Heart left ventricle (tissue), 16 donors: ENCODE data around the gene RNPS1. TPM values are rescaled to one million over a fixed set of nuclear protein-coding genes. Genes with fewer than 3 reads are reported as not detected.
"Not testable (repeated sequence)": the region's sequence is repeated elsewhere in the genome, so short reads cannot be mapped to it uniquely, and the experiment has no call there.

Experiments
- ATAC-seq, 4 donors: fragments of 200-7000 bp; cut with Tn5 transposase; one replicate each; pipeline ENCODE4 v1.9.1; 2020 to 2022; ENCODE audit warnings: moderate library complexity in 4 of 4, mild to moderate bottlenecking in 3 of 4, moderate number of reproducible peaks in 1 of 4
- DNase-seq, 5 donors: peaks; one replicate each; pipeline ENCODE4 v3.0.0-alpha.2; 2020
- H3K27ac ChIP-seq, 12 donors: fragments of 200-600 bp; sonication (generic) in 4 of 12; one replicate each; pipeline versions ENCODE4 v1.5.0 to v1.8.0; 2016 to 2022; ENCODE audit warnings: mild to moderate bottlenecking in 2 of 12
- H3K27me3 ChIP-seq, 9 donors: fragments of 200-600 bp; sonication (generic) in 2 of 9; one replicate each; pipeline versions ENCODE4 v1.5.1 to v1.8.0; 2016 to 2022; ENCODE audit warnings: mild to moderate bottlenecking in 3 of 9
- H3K36me3 ChIP-seq, 9 donors: fragments of 200-600 bp; sonication (generic) in 2 of 9; one replicate each; pipeline versions ENCODE4 v1.5.0 to v1.8.0; 2018 to 2022; ENCODE audit warnings: mild to moderate bottlenecking in 2 of 9
- H3K4me1 ChIP-seq, 12 donors: fragments of 200-600 bp; sonication (generic) in 4 of 12; one replicate each; pipeline versions ENCODE4 v1.5.0 to v1.8.0; 2016 to 2022; ENCODE audit warnings: mild to moderate bottlenecking in 3 of 12
- H3K4me3 ChIP-seq, 12 donors: fragments of 200-600 bp; sonication (generic) in 4 of 12; one replicate each; pipeline versions ENCODE4 v1.5.0 to v1.8.0; 2017 to 2022; ENCODE audit warnings: mild to moderate bottlenecking in 9 of 12, moderate library complexity in 4 of 12
- H3K9me3 ChIP-seq, 12 donors: fragments of 200-600 bp; sonication (generic) in 4 of 12; one replicate each; pipeline versions ENCODE4 v1.5.0 to v1.8.0; 2016 to 2022; ENCODE audit warnings: mild to moderate bottlenecking in 1 of 12
- POLR2A ChIP-seq, 2 donors: fragments of 450-650 bp; IDR thresholded peaks; one replicate each; pipeline ENCODE4 v1.6.1; 2017; ENCODE audit warnings: antibody characterized with exemption in 2 of 2, mild to moderate bottlenecking in 2 of 2, moderate library complexity in 2 of 2
- WGBS, 4 donors: extraction: QIAGEN DNeasy Blood & Tissue Kit in 2 of 4; methylation state at CpG; one replicate each; pipeline versions ENCODE4 v1.1.5 to v1.1.7; 2013 to 2018; 5-methylcytosine and 5-hydroxymethylcytosine counted together
- intact Hi-C, 10 donors: fragments of 100-400 bp; cut with DNase I; formaldehyde crosslinking; loops; one replicate each; pipeline versions ENCODE4 v1.11.1 to v1.14.2; 2022
- polyA plus RNA-seq, 2 donors: library from polyadenylated mRNA; stranded (reverse); fragments of 200-250 nt; gene quantifications; one replicate each; pipeline ENCODE4 v1.2.3, GENCODE V29; 2013
- total RNA-seq, 9 donors: library from RNA; depleted of rRNA in 2 of 9; stranded (reverse); fragments of >200 nt in 2 of 9; fragmentation: NEBNext Ultra II Directional in 3 of 9; extraction: Animal tissue kit (Norgen Biotek cat#: 25700) in 3 of 9; gene quantifications; one replicate each; pipeline versions ENCODE4 v1.1.0 to v1.2.4, GENCODE V29; 2016 to 2023
- TF ChIP-seq, protein P1 (sequence below), 12 donors: fragments of 200-600 bp; sonication (generic) in 4 of 12; IDR thresholded peaks; one replicate each; pipeline versions ENCODE4 v1.5.0 to v1.8.0; 2018 to 2022; ENCODE audit warnings: antibody characterized with exemption in 12 of 12, mild to moderate bottlenecking in 5 of 12
- donor health status: ischemic (EF 13 %, LVEDD 7.1; RV severe dilation, severe dysfunction).
- donor health status: healthy with polysubstance abuse.
- donor health status: DM: no; HTN: yes; CAD: no.
- donor health status: DM: no; HTN: no; CAD: no.
- donor health status: ischemic (EF 25% LVEDD 6.9; RV normal size, moderate dysfunction).
- donor health status: ischemic (EF 25% LVEDD 5.7; RV mildly dilated, moderate dysfunction).
- donor health status: healthy.
- donor health status: DM: yes; HTN: yes; CAD: no.
- donor health status: ischemic (EF 35%, LVEDD 5.7; RV mildly dilated, moderate dysfunction).
- donor health status: nonischemic (EF 11% LVEDD 7.7; RV severe dilation, severe dysfunction).
- donor health status: DM: yes; HTN: yes; CAD: no.
- donor health status: PGD.
- donor health status: ischemic (EF 29% LVEDD 5.4; RV normal size, mild dysfunction).
- donor health status: nonischemic (EF 23%, LVEDD 6.1; RV moderate dilation, normal function).

RNPS1 gene
- total and polyA plus RNA-seq, 11 donors: 73.9 to 193 (median 120) TPM

- TF ChIP-seq, protein P1, sequence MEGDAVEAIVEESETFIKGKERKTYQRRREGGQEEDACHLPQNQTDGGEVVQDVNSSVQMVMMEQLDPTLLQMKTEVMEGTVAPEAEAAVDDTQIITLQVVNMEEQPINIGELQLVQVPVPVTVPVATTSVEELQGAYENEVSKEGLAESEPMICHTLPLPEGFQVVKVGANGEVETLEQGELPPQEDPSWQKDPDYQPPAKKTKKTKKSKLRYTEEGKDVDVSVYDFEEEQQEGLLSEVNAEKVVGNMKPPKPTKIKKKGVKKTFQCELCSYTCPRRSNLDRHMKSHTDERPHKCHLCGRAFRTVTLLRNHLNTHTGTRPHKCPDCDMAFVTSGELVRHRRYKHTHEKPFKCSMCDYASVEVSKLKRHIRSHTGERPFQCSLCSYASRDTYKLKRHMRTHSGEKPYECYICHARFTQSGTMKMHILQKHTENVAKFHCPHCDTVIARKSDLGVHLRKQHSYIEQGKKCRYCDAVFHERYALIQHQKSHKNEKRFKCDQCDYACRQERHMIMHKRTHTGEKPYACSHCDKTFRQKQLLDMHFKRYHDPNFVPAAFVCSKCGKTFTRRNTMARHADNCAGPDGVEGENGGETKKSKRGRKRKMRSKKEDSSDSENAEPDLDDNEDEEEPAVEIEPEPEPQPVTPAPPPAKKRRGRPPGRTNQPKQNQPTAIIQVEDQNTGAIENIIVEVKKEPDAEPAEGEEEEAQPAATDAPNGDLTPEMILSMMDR (IDR thresholded peaks at IDR 0.05): no peak
- no peak for TF ChIP-seq POLR2A (IDR thresholded peaks at IDR 0.05)
- Histone ChIP-seq H3K4me3 (no peak overlapping the region), H3K36me3 (peaks cover 5 to 83% (median 58%) of the 10 kb centered on the region in 9 donors), H3K4me1 (no peaks in the 10 kb centered on the region), H3K27ac (no peak overlapping the region), H3K27me3 (no peaks in the 10 kb centered on the region), H3K9me3 (no peaks in the 10 kb centered on the region)
- ATAC-seq (peak in 1 of 4 donors; percentile 5), DNase-seq (no peak)
- 67 to 80% (median 72%) methylated on average over 13 to 17 of the region's 17 CpGs for WGBS, 4 donors
- intact Hi-C loops: loop anchor here in 1 of 10 donors (10.0 kb wide), 1 partner anchor 90 kb away; the partner anchor contains the start of gene TRAF7
Observed at GRCh38 chr16:2244301-2244700, 23.6 kb downstream of the RNPS1 start.

DNA sequence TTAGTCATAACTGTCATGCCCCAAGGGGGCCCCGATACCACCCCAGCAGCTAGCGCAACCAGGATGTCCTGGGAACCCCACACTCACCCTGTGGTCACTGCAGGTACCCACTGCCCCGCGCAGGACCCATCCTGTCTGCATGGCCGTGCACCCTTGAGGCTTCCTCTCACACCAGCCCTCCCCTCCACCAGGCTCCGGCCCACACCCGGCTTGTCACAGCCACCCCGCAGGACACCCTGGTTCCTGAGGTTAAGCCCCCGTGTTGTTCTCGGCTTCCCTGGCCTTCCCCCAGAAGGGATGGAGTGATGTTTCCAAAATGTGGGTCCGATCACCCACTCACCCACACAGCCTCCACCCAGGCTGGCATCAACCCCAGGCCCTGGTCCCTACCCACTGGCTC, 24.1 kb downstream of the RNPS1 start:
- DNase-seq (peak in 1 of 5 donors; percentile 22), ATAC-seq (no peak)
- Histone ChIP-seq H3K27ac (no peak overlapping the region), H3K36me3 (peaks cover 5 to 80% (median 60%) of the 10 kb centered on the region in 9 donors), H3K4me1 (peaks cover 0 to under 1% (median 0%) of the 10 kb centered on the region in 12 donors), H3K9me3 (no peaks in the 10 kb centered on the region), H3K27me3 (no peaks in the 10 kb centered on the region), H3K4me3 (no peak overlapping the region)
- intact Hi-C loops: loop anchor here in 1 of 10 donors (10.0 kb wide), 1 partner anchor 89 kb away; the partner anchor contains the start of gene TRAF7
- WGBS, 4 donors: 95 to 97% (median 96%) methylated on average over 10 to 11 of the region's 11 CpGs
- TF ChIP-seq, protein P1 (IDR thresholded peaks at IDR 0.05): no peak
- no peak for TF ChIP-seq POLR2A (IDR thresholded peaks at IDR 0.05)

GRCh38 chr16:2243031-2243528, 24.8 kb downstream of the RNPS1 start:
- Histone ChIP-seq H3K27ac (no peak overlapping the region), H3K9me3 (no peaks in the 10 kb centered on the region), H3K4me3 (no peak overlapping the region), H3K36me3 (peaks cover 5 to 73% (median 60%) of the 10 kb centered on the region in 9 donors), H3K27me3 (no peaks in the 10 kb centered on the region), H3K4me1 (peaks cover 0 to 7% (median under 1%) of the 10 kb centered on the region in 12 donors)
- 92 to 97% (median 94%) methylated on average over 5 to 19 of the region's 19 CpGs for WGBS, 4 donors
- ATAC-seq (no peak), DNase-seq (peak in 1 of 5 donors; percentile 22)
- intact Hi-C loops: loop anchor here in 1 of 10 donors (10.0 kb wide), 1 partner anchor 88 kb away; the partner anchor contains the start of gene TRAF7
- no peak for TF ChIP-seq POLR2A (IDR thresholded peaks at IDR 0.05)
- TF ChIP-seq, protein P1 (IDR thresholded peaks at IDR 0.05): no peak

- peaks cover 5 to 73% (median 60%) of the 10 kb centered on the region in 9 donors for H3K36me3 ChIP-seq
- H3K27ac ChIP-seq: no peak overlapping the region
- ATAC-seq (no peak), DNase-seq (peak in 1 of 5 donors; percentile 14)
- peaks cover 0 to 4% (median 0%) of the 10 kb centered on the region in 9 donors for H3K27me3 ChIP-seq
- H3K4me1 ChIP-seq: peaks cover 0 to 12% (median 6%) of the 10 kb centered on the region in 12 donors
- 61 to 81% (median 71%) methylated on average over 11 of the region's 11 CpGs for WGBS, 4 donors
- TF ChIP-seq, protein P1 (IDR thresholded peaks at IDR 0.05): no peak
- no peak for TF ChIP-seq POLR2A (IDR thresholded peaks at IDR 0.05)
- H3K9me3 ChIP-seq: no peaks in the 10 kb centered on the region
- intact Hi-C loops: loop anchor here in 1 of 10 donors (10.0 kb wide), 1 partner anchor 88 kb away; the partner anchor contains the start of gene TRAF7
- no peak overlapping the region for H3K4me3 ChIP-seq
Observed at GRCh38 chr16:2242598-2242997, 25.3 kb downstream of the RNPS1 start.

- DNase-seq: peak in 1 of 5 donors; percentile 11
- H3K36me3 ChIP-seq: peaks cover 3 to 64% (median 50%) of the 10 kb centered on the region in 9 donors
- peaks cover 0 to 31% (median 23%) of the 10 kb centered on the region in 12 donors for H3K4me1 ChIP-seq
- intact Hi-C loops: loop anchor here in 1 of 10 donors (10.0 kb wide), 1 partner anchor 86 kb away; the partner anchor contains the start of gene TRAF7
- H3K9me3 ChIP-seq, H3K4me3 ChIP-seq, H3K27ac ChIP-seq, ATAC-seq: not testable (repeated sequence)
- 66 to 79% (median 73%) methylated on average over 9 of the region's 9 CpGs for WGBS, 4 donors
- H3K27me3 ChIP-seq: peaks cover 0 to 24% (median 6%) of the 10 kb centered on the region in 9 donors
Observed at GRCh38 chr16:2240331-2240730, 27.6 kb downstream of the RNPS1 start.
